Measurements from ENCODE around the gene CDC5L.

DNA sequence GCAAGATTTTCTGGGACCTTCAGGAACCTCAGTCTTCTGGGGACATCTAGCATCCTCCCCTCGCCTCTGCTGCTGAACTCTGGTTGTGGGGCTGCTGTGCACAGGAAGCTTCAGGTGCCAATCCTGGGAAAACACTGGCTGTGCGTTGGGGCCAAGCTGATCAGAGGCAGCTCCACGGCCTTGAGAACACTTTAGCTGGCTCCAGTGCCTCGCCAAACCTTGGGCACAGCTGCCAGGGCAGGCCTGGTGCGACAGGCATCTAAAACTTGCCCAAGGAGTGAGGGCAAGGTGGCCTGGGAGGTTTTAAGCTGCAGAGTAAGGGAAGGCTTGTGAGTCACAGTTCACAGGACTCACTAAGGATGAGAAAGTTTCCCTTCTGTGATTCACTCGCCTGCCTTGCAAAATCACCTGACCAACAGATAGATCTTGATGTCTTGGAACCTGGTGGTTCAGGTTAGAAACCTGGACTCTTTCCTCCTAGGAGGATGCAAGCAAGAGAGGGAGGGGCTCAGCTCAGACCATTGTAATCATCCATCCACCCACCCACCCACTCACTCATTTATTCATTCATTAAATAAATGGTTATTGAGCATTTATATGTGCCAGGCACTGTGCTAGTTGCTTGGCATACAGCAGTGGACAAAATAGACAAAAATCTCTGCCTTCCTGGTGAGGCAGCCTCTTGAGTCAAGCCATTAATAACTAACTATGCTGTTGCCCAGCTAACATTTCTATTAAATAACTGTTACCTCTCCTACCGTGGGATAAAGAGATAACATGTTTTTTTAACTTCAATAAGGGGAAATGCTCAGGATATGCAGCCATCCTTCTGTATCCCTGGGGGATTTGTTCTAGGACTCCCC lies 47.5 kb upstream of the CDC5L start:
- TF ChIP-seq, protein P1, sequence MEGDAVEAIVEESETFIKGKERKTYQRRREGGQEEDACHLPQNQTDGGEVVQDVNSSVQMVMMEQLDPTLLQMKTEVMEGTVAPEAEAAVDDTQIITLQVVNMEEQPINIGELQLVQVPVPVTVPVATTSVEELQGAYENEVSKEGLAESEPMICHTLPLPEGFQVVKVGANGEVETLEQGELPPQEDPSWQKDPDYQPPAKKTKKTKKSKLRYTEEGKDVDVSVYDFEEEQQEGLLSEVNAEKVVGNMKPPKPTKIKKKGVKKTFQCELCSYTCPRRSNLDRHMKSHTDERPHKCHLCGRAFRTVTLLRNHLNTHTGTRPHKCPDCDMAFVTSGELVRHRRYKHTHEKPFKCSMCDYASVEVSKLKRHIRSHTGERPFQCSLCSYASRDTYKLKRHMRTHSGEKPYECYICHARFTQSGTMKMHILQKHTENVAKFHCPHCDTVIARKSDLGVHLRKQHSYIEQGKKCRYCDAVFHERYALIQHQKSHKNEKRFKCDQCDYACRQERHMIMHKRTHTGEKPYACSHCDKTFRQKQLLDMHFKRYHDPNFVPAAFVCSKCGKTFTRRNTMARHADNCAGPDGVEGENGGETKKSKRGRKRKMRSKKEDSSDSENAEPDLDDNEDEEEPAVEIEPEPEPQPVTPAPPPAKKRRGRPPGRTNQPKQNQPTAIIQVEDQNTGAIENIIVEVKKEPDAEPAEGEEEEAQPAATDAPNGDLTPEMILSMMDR (conservative IDR thresholded peaks at IDR 0.05; ENCODE audit: low read length), result no peak
- no peak for TF ChIP-seq EZH2phosphoT487 (IDR thresholded peaks at IDR 0.05; ENCODE audit: borderline replicate concordance)
